NOMO-1 treated with dmso at 0.1 percent for 144 hours (cell line): ENCODE measurements around the gene COL15A1.

ENCODE experiments used
- DNase-seq: peaks from one replicate; lab custom pipeline; 2025; ENCODE audit not compliant: unreplicated experiment; lab: John Stamatoyannopoulos, UW

COL15A1 gene

GRCh38 chr9:99103901-99104458 is 160.3 kb downstream of the COL15A1 start:
- no peak for DNase-seq

- DNase-seq = peak; percentile 86
Measured at GRCh38 chr9:99104459-99105151, 160.9 kb downstream of the COL15A1 start, which contains the start of gene TGFBR1. TSS of gene TGFBR1 (plus strand) at chr9:99105113. CDS start at chr9:99105206, 93 bp downstream.

GRCh38 chr9:99105152-99106043 is 161.7 kb downstream of the COL15A1 start:
- peak; percentile 17 for DNase-seq

GRCh38 chr9:99106044-99106375 is 162.3 kb downstream of the COL15A1 start:
- no peak for DNase-seq

- no peak for DNase-seq
Measured at GRCh38 chr9:99107421-99107820, 163.7 kb downstream of the COL15A1 start.

- DNase-seq = no peak
Measured at GRCh38 chr9:99108131-99108530, 164.4 kb downstream of the COL15A1 start.

- DNase-seq = peak; percentile 83
Measured at GRCh38 chr9:99109522-99109921, 165.8 kb downstream of the COL15A1 start.

GRCh38 chr9:99112750-99113413 is 169.2 kb downstream of the COL15A1 start:
- DNase-seq = no peak

- DNase-seq = no peak
Measured at GRCh38 chr9:99113414-99114048, 169.8 kb downstream of the COL15A1 start.

- DNase-seq = no peak
Measured at GRCh38 chr9:99114049-99114440, 170.3 kb downstream of the COL15A1 start.

GRCh38 chr9:99114846-99115500 is 171.3 kb downstream of the COL15A1 start:
- no peak for DNase-seq

- no peak for DNase-seq
Measured at GRCh38 chr9:99116003-99116411, 172.3 kb downstream of the COL15A1 start.

- peak; percentile 47 for DNase-seq
Measured at GRCh38 chr9:99118782-99119466, 175.2 kb downstream of the COL15A1 start.

- DNase-seq = no peak
Measured at GRCh38 chr9:99119976-99120655, 176.4 kb downstream of the COL15A1 start.
